ENCODE data around the gene ITPR3.
A peak's percentile ranks its signal among the peaks of the same experiment; 100 is the strongest.

DNA sequence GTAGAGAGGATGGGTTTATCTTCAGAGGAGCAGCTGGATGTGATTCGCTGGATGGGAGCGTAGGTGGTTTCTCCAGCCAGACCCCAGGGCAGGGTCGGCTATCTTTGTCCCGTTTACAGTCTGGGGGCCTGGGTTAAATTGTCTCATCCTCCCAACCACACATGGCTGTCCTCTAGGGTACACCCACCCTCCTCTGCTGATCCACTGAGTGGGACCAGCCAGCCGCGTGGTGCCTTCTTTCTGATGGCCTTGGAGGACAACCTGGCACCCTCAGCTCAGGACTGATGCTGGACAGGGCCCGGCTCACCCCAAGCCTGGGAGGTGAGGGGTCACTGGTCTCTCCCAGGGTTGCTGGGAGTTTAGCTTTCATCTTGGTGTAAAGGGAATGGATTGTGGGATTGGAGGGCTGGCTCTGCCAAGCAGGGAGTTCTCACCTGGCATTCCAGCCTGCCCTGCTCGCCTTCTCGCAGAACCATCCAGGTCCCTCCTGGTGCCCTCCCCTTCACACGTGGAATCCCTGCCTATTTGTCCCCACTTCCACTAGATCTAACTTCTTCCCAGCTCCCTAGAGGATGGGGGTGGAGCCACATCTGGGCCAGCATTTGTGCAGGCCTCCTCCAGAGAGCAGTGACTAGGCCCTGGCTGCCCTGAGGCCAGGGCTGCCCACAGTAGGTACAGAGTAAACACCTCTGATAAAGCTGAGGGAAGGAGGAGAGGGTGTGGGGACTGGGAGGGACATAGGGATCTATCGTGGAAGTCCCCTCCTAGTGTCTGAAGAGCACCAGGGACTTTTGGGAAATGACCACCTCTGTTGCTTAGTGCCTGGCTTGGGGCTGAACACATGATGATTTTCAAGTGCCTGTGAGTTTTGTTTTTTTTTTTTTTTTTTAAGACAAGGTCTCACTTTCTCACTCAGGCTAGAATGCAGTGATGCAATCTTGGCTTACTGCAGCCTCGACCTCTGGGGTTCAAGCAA is 1.6 kb downstream of the ITPR3 start:
- TF ChIP-seq EP300 (IDR thresholded peaks at IDR 0.05) (no peak), POLR2A (IDR thresholded peaks at IDR 0.05) (no peak), POLR2AphosphoS5 (IDR thresholded peaks at IDR 0.05) (peak in 2 of 3 donors; percentile 6 to 38)
- TF ChIP-seq, protein P1, sequence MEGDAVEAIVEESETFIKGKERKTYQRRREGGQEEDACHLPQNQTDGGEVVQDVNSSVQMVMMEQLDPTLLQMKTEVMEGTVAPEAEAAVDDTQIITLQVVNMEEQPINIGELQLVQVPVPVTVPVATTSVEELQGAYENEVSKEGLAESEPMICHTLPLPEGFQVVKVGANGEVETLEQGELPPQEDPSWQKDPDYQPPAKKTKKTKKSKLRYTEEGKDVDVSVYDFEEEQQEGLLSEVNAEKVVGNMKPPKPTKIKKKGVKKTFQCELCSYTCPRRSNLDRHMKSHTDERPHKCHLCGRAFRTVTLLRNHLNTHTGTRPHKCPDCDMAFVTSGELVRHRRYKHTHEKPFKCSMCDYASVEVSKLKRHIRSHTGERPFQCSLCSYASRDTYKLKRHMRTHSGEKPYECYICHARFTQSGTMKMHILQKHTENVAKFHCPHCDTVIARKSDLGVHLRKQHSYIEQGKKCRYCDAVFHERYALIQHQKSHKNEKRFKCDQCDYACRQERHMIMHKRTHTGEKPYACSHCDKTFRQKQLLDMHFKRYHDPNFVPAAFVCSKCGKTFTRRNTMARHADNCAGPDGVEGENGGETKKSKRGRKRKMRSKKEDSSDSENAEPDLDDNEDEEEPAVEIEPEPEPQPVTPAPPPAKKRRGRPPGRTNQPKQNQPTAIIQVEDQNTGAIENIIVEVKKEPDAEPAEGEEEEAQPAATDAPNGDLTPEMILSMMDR (IDR thresholded peaks at IDR 0.05), result no peak
